Measurements from ENCODE around the gene MS4A10. TPM values are rescaled to one million over a fixed set of nuclear protein-coding genes. Genes with fewer than 3 reads are reported as not detected.
"Not testable (repeated sequence)": the region's sequence is repeated elsewhere in the genome, so short reads cannot be mapped to it uniquely, and the experiment has no call there.

MS4A10 gene
- total RNA-seq, 1 donor from 2014 or later: not detected

GRCh38 chr11:60753309-60753708, 31.8 kb upstream of the MS4A10 start:
- H3K9me3 Mint-ChIP-seq (ENCODE audit: low read depth): no peaks in the 10 kb centered on the region
- no peaks in the 10 kb centered on the region for H3K36me3 Mint-ChIP-seq (ENCODE audit: low read depth)
- peaks cover 51% of the 10 kb centered on the region for H3K27me3 Mint-ChIP-seq (ENCODE audit: low read depth)
- no peak overlapping the region for H3K4me3 Mint-ChIP-seq (ENCODE audit: unreplicated experiment)
- H3K27ac Mint-ChIP-seq (ENCODE audit: unreplicated experiment): no peak overlapping the region
- no peak for DNase-seq (ENCODE audit: low spot score)
- H3K4me1 Mint-ChIP-seq (ENCODE audit: low read depth): no peaks in the 10 kb centered on the region
- no peak for TF ChIP-seq CTCF (IDR thresholded peaks at IDR 0.05)

GRCh38 chr11:60754887-60755286, 30.2 kb upstream of the MS4A10 start:
- Mint-ChIP-seq H3K36me3 (ENCODE audit: low read depth) (no peaks in the 10 kb centered on the region), H3K27ac (ENCODE audit: unreplicated experiment) (no peak overlapping the region), H3K27me3 (ENCODE audit: low read depth) (peaks cover 62% of the 10 kb centered on the region), H3K4me1 (ENCODE audit: low read depth) (no peaks in the 10 kb centered on the region), H3K4me3 (ENCODE audit: unreplicated experiment) (no peak overlapping the region), H3K9me3 (ENCODE audit: low read depth) (no peaks in the 10 kb centered on the region)
- DNase-seq (ENCODE audit: low spot score): no peak
- no peak for TF ChIP-seq CTCF (IDR thresholded peaks at IDR 0.05)

GRCh38 chr11:60756307-60757032, 28.7 kb upstream of the MS4A10 start, which contains the start of gene MS4A15:
TSS of gene MS4A15 (plus strand) at chr11:60756867. CDS start at chr11:60763734, 6,867 bp downstream.
- no peaks in the 10 kb centered on the region for H3K4me1 Mint-ChIP-seq (ENCODE audit: low read depth)
- no peak within 1 kb of the TSS for H3K4me3 Mint-ChIP-seq (ENCODE audit: unreplicated experiment)
- no peaks in the 10 kb centered on the region for H3K9me3 Mint-ChIP-seq (ENCODE audit: low read depth)
- TF ChIP-seq CTCF (IDR thresholded peaks at IDR 0.05): peak; percentile 60
- DNase-seq (ENCODE audit: low spot score): no peak
- peaks cover 67% of the 10 kb centered on the region for H3K27me3 Mint-ChIP-seq (ENCODE audit: low read depth)
- H3K36me3 Mint-ChIP-seq (ENCODE audit: low read depth): no peaks in the 10 kb centered on the region
- no peak within 1 kb of the TSS for H3K27ac Mint-ChIP-seq (ENCODE audit: unreplicated experiment)

GRCh38 chr11:60757231-60757800, 27.8 kb upstream of the MS4A10 start:
- Mint-ChIP-seq H3K4me3 (ENCODE audit: unreplicated experiment) (no peak overlapping the region), H3K4me1 (ENCODE audit: low read depth) (no peaks in the 10 kb centered on the region), H3K9me3 (ENCODE audit: low read depth) (no peaks in the 10 kb centered on the region), H3K27me3 (ENCODE audit: low read depth) (peaks cover 62% of the 10 kb centered on the region), H3K27ac (ENCODE audit: unreplicated experiment) (no peak overlapping the region), H3K36me3 (ENCODE audit: low read depth) (no peaks in the 10 kb centered on the region)
- no peak for TF ChIP-seq CTCF (IDR thresholded peaks at IDR 0.05)
- no peak for DNase-seq (ENCODE audit: low spot score)

GRCh38 chr11:60758671-60759070, 26.5 kb upstream of the MS4A10 start:
- H3K4me1 Mint-ChIP-seq (ENCODE audit: low read depth); H3K4me3 Mint-ChIP-seq (ENCODE audit: unreplicated experiment); H3K27ac Mint-ChIP-seq (ENCODE audit: unreplicated experiment); H3K9me3 Mint-ChIP-seq (ENCODE audit: low read depth); H3K36me3 Mint-ChIP-seq (ENCODE audit: low read depth); DNase-seq (ENCODE audit: low spot score): not testable (repeated sequence)
- peaks cover 54% of the 10 kb centered on the region for H3K27me3 Mint-ChIP-seq (ENCODE audit: low read depth)

GRCh38 chr11:60759438-60760225, 25.5 kb upstream of the MS4A10 start:
- H3K27me3 Mint-ChIP-seq (ENCODE audit: low read depth): peaks cover 56% of the 10 kb centered on the region
- not testable (repeated sequence) for H3K27ac Mint-ChIP-seq (ENCODE audit: unreplicated experiment); H3K9me3 Mint-ChIP-seq (ENCODE audit: low read depth); H3K36me3 Mint-ChIP-seq (ENCODE audit: low read depth); H3K4me1 Mint-ChIP-seq (ENCODE audit: low read depth); H3K4me3 Mint-ChIP-seq (ENCODE audit: unreplicated experiment); DNase-seq (ENCODE audit: low spot score)

Measured in chondrocyte (in vitro differentiated cells).